ENCODE results near the gene RECQL5.

The RECQL5 gene

DNA sequence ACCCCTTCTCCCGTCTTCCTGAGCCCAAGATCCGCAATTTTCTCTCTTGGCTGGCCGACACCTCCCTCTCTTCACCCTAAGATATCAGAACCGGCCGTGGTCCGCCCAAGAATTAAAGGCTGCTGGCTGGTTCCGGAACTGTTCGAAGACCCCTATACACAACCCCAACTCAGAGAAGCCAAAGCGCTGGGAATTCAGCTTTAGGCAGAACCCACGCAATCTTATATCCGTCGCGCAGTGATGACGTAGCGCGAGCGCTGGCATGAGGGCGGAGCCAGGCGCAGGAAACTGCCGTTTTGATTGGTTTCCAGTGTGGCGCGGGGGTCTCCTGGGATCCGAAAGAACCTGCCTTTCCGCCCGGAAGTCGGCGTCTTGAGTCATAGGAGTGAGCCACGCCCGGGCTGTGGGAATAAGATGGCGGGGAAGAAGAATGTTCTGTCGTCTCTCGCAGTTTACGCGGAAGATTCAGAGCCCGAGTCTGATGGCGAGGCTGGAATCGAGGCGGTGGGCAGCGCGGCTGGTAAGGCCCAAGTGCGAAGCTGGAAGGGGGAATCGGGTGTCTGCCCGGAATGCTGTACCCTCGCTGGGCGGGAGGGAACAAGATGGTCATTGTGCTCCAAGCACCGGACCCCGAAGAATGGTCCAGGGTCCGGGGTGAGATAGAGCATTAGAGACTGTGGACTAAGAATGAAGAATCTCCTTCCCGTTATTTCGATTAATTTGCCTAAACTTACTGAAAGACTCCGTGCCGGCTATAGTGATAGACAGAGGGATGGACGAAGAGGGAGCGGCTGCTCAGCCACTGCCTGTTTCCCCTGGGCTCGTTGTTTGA lies at the start of gene RECQL5, which contains the start of gene SAP30BP:
TSS of gene RECQL5 (minus strand) at position 196 of the 832 bp plus-strand sequence. CDS start 597 bp downstream, outside the sequence.
TSS of gene SAP30BP (plus strand) at position 380 of the 832 bp plus-strand sequence. CDS start at position 415, 35 bp downstream.
- DNase-seq (ENCODE audit: low read depth) = peak; percentile 95

DNA sequence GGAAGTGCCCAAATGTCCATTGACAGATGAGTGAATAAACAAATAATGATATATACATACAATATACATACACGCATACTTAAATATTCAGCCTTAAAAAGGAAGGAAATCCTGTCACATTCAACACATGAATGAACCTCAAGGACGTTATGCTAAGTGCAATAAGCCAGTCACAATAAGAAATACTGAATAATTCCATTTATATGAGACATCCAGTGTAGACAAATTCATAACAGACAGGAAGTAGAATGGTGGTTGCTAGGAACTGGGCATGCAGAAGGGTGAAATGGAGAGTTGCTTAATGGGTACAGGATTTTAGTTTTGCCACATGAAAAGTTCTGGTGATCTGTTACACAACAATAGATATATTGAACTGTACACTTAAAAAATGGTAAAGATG lies 45.5 kb upstream of the RECQL5 start:
- no peak for DNase-seq (ENCODE audit: low read depth)

DNA sequence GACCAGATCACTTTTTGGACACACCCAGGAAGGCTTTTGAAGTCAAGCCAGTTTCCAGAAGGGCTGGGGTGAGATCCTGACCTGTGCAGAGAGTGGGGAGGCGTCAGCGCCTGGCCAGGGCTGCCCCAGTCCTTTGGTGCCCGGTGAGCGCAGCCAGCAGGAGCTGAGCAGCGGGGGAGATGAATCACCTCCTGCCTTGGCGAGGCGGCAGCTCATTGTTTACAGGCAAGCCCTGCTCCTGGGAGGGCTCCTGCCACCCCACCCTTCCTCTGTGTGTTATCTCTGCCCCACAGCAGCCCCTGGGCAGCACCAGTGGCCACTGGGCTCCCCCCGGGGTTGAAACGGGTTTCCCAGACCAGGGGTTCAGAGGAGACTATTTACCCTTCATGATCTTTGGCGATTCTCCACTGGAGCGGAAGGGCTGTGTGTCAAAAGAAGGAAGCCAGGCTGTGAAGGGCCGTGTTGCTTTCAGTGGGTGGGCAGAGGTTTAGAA lies 40.2 kb upstream of the RECQL5 start:
- DNase-seq (ENCODE audit: low read depth) = no peak

DNA sequence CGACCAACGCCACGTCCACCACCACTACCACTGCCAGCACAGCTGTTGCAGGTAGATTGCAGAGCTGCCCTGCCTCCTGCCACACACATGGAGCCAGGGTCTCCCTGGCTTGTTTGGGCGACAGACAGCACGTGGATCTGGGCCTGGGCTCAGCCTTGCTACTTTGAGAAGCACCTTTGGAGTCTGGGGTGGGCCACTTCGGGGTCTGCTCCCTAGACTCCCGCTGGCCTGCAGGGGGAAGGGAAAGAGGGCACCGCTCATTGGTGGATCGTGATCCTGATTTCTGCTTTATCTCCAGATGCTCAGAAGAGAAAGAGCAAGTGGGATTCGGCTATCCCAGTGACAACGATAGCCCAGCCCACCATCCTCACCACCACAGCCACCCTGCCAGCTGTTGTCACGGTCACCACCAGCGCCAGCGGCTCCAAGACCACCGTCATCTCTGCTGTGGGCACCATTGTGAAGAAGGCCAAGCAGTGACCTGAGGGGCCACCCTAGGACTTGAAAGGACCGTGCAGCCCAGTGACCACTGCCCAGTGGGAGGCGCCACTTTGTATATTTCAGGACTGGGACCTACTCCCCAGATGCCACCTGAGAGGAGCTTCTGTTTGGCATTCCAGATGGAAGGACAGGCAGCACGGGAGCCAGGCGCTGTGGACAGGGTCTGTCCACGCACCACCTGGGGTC lies 39.2 kb upstream of the RECQL5 start:
- DNase-seq (ENCODE audit: low read depth) = no peak

DNA sequence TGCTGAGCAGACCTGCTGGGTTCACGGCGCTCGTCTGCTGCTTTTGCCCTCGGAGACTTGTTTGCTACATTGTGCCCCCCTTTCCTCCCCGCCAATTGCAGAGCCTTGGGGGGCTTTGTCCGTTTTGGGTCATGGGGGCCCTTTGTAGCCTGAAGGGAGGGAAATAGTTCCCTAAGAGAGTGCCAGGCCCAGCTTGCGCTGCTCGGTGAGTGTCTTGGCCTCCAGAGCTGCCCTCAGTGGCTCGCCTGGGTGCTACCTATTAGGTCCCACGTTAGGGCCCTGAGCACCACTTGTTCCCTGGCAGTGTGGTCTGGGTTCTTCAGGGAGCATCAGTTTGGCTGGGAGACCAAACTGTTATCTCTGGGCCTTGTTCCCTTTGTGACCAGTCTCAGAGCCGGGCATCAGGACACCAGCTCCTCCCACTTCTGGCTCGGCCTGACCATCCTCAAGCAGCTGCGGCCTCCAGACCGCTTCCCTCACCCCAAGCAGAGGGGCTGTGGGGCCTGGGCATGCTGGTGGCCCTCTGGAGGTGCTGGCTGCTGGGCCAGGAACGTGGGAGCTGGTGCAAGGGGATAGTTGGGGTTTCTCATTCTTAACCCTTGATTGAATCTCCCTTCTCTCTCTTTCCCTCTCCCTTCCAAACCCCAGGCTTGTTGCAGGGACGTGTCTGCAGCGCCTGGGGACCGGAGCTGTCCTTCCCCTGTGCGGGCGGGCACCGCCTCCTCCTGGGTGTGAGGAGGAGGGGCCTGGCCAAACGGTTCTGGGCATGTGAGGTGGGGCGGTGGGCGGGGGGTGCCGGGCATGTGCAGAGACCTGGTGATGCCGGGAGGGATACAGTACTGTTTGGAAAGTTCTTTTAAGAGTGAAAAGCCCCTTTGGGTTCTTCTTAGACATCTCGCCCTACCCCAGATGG lies 38.3 kb upstream of the RECQL5 start:
- DNase-seq (ENCODE audit: low read depth) = no peak

DNA sequence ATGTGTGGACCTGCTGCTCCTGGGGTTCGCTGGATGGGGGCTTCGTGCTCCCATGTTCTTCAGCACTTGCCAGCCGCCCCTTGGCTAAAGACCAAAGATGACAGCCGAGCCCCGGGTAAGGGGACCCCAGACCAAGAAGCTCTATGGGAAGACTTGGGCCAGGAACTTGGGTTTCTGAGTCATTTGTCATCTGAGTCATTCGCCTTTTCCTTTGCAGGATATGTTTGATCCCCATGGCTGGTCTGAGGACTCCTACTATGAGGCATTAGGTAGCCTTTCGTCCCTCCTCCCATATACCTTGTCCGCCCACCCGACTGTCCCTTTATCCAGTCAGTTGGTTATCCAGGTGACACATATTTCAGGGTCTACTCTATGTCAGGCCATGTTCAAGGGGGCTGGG lies 36.6 kb upstream of the RECQL5 start:
- DNase-seq (ENCODE audit: low read depth) = no peak

DNA sequence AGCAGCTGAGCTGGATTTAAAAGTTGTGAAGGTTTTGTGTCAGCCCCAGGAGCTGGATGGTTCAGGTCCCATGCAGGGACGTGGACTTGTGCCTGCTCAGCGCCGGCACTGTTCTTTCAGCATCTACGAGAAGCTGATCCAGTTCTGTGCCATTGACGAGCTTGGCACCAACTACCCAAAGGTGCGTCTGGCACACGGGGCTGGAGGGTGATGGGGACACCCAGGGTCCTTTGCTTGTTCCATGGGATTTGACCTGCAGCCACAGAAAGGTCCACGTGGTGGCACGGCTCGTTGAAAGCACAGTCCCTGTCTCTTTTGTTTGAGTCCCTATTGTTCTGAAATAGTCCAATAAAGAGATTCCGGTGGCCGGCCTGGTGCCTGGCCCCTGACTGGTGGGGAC lies 36.2 kb upstream of the RECQL5 start:
- DNase-seq (ENCODE audit: low read depth) = no peak

DNA sequence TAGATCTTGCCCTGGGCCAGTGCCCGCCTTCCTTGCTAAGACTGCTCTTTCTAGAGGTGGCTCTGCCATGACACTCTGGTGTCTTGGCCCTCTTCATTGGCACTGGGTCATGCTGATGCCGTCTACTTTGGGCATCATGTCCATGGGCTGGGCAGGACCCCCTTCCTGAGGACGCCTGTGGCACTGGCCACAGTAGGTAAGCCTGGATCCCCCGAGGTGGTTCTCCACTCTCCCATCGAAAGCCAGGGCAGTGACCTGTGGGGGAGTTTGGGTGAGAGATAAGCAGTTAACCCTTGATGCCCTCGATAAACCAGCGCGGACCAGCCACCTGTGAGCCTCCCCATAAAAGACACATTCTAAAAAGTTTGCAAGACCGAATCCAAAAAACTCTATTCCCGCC lies 34.3 kb upstream of the RECQL5 start:
- no peak for DNase-seq (ENCODE audit: low read depth)

DNA sequence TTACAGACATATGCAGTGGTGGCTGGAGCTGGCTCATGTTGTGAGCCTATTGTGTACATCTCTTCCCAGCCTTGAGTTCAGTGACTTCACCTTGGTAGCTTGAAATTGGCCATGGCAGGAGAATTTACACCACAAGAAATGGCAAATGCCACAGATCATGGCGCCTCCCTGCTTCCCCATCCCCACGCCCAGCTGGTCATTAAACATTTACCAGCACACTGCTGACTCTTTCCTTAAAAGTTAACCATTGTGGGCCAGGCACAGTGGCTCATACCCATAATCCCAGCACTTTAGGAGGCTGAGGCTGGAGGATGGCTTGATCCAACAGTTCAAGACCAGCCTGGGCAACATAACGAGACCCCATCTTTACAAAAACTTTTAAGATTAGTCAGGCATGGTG lies 31.7 kb upstream of the RECQL5 start:
- DNase-seq (ENCODE audit: low read depth) = no peak

DNA sequence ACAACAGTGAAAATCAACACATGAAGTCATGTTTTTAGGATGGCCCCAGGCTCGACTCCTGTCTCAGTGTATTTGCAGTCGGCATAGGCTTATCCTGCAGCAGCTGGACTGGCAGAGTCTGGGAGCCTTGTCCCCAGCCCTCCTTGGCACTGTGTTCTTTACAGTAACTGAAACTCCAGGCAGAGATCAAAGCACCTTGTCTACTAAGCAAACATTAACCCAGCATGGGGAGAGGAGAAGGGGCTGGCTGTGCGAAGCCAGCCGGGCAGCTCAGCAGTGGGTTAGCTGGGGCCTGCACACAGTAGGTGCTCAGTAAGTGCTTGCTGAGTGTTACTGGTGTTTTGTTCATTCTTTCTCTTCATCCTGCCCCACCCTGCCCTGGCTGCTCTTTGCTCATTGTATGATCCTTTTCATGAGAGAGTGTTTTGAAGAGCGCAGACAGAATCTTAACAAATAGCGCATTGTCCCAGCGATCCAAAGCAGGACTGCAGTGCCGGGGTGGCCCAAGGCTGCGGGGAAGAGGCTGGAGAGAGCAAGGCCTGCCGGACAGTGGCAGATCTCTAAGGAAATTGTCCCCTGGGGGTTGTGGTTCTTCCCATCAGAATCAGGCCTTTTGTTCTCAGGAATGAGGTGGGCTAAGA lies 30.8 kb upstream of the RECQL5 start:
- no peak for DNase-seq (ENCODE audit: low read depth)

DNA sequence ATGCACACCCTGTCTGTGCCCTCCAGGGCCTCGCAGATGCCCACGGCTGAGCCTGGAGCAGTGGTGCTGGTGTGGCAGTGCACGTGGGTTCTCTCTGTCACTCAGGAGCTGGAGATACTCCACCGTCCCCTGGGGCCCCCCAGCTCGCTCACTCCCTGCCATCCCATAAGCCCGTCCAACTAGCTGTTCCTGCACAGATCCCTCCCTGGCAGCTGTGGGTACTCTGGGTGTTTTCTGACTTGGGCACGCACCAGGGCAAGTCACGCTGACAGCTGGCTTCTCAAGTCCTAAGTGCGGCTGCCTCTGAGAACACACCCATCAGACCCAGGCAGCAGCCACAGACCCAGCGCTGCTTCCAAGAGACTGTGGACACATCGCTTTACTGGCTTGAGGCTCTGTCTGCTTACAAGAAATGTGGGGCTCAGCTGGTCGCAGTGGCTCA lies 28.9 kb upstream of the RECQL5 start:
- no peak for DNase-seq (ENCODE audit: low read depth)

DNA sequence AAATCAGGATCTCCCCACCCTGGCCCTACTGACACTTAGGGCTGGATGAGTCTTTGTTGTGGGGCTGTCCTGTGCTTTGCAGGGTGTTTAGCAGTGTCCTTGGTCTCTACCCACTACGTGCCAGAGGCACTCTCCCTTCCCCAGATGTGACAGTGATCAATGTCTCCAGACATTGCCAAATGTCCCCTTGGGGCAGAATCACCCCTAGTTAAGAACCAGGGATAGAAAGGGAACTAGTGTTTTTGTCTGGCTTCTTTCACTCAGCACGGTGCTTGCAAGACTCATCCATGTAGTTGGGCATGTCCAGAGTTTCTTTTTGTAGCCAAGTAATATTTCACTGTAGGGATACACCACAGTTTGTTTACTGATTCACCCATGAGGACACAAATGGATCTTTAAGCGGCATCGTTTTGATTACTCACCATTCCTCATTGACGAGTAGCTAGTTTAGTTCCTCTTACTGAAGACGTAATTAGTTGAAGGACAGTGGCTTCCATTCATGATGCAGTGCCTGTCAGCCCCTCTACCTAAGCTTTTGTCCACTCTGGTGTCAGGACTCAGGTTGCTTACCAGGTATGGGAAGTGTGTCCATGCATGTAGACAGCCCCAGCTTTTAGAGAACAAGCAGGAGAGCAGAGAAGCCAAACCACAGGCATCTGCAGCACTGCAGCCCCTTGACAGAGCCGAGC lies 28.3 kb upstream of the RECQL5 start:
- no peak for DNase-seq (ENCODE audit: low read depth)

DNA sequence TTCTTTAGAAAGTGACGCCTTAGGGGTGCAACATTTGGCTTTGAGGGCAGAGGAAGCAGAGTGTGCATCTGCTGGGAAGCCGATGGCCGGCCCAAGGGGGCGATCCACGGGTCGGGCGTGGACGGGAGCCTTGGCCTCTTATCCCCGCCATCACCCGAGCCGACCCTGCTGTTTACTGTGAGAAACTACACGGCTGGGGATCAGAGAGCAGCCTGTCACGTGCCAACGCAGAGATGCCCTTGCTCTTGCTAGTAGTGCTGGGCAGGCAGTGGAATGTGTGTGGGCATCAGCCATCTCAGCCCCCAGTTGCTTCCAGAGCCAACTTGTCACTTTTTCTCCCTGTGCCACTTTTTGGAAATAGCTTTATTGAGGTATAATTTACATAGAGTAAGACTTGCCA lies 27.6 kb upstream of the RECQL5 start:
- DNase-seq (ENCODE audit: low read depth) = no peak

DNA sequence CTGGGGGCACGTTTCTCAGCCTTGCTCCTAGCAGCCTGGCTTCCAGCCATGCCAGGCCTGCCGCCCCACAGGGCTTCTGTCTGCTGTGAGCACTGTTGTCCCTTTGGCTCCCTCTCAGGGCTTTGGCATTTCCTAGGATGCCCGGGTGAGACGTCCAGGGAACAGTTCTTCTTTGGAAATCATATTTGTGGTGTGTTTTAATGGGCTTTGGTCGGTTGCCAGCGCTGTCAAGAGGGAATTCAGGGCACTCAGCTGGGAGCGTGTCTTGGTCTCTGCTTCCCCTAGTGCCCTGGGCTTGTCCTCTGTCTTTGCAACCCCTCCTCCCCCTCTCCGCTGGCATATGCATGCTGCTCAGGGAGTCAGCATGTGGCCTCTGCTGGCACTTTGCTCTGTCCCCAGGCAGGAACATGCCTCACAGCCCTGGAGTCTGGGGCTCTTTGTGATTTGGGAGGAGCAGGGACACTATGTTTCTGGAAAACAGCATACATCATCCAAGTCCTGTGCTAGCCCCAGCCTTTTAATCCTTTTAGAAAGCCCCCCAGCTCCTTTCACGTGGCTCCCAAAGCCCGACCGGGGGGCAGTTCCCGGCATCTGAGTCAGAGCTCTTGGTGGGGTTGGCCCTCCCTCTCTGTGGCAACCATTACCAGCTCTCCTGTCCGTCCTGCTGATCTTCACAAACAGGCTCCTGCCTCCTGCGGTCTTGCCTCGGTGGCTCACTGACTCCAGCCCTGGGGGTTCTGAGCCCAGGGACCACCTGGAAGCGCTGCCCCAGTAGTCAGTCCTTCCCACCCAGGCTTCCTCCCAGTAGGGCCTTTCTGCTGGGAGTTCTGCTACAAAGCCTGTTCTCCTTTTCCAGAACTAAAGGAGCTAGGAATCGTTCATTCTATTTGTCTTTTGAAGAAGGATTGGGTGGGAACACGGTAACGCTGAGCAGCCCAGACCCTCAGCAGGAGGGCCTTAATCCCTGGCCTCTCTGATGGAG lies 26.8 kb upstream of the RECQL5 start:
- no peak for DNase-seq (ENCODE audit: low read depth)

DNA sequence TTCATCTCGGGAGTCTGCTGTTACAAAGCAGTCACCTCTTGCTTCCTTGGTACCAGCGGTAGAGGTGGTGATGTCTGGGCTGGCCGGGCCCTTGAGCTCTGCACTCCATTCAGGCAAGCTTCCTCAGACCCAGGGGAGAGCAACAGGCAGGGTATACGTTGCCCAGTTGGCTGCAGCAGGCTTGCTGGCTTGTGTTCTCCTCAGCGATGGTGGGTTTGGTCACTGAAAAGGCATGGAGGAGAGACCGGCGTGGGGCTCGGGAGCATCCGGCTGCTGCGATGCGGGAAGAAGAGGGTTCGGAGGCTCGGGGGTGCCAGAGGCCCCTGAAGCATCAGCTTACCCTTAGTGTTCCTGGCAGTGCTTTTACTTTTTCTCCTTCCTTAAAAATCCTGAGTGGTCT lies 26.0 kb upstream of the RECQL5 start:
- DNase-seq (ENCODE audit: low read depth) = no peak

DNA sequence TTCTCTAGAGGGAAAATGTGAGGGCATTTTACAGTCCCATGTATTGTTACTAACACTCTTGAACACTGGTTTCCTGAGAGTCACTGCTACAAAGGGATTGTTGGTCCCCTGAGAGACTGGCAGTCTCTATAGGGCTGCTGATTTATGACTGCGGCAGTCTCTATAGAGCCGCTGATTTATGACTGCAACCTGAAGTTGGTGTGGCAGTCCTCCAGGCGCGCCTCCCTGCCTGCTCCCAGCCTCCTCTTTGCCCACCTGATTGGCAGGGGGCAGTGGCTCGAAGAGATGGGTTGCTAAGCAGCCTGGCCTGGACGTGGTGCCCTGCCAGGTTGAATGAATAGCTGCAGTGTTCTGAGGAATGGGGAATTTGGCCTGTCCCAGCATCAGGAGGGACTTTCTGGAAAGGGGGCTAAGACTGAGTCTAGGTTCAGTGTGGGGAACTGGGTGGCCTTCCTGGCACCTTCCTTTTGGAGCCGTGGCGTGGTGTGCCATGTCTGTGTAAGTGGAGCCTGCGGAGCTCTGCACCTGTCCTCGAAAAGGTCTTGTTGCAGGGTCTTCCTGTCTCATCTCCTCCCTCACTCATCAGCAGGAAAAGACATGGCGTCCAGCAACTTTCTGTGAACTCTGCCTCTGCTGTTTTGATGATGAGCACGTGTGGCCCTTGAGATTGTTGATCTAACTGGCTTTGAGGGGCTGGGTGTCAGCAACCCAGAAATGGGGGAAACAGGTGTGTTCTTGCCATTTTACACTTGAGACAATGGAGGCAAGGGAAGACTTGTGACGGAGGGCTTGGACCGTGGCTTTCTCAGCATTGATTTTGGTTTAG lies 25.1 kb upstream of the RECQL5 start:
- DNase-seq (ENCODE audit: low read depth) = no peak

DNA sequence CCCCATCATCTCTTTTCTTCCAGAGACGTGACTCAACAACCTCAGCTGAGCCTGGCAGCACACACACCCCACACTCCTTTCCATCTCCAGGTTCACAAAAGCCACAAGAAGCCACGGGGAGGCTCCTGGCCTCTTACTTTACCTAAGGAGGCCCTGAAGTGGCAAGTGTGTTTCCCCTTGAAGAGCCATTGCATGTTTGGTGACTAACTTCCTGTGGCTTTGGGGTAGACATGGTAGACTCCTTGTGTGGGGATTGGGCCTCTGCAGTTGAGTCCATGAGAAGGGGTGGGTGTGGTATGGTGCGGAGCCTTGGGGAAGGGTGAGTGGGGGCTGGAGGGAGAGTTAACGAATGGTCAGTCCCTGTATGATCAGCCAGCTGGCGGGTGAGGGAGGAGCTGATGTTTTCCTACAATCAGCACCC lies 24.4 kb upstream of the RECQL5 start:
- DNase-seq (ENCODE audit: low read depth) = no peak

DNA sequence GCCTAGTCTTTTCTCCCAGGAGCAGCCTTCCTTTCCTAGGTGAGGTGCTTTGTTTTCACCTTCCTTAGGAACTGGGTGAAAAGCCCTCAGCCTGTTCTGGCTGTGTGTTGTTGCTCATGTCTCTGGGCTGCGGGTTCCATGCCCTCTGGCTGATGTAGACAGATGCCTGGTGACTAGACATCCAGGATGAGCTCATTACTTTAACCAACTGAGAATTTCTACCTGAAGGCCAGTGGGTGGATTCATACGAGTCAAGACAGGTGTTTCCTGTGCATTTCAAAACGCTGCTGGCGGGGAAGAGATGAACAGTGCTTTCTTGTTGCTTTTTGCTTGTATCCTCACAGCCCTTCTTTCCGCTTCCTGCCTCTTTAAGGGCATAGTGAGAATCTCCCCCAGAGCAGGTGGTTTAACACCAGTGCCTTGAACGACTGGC lies 22.5 kb upstream of the RECQL5 start:
- DNase-seq (ENCODE audit: low read depth) = no peak
